Epithelial cell of esophagus (primary cell): ENCODE measurements around the gene SBK2.
"Not testable (repeated sequence)": the region's sequence is repeated elsewhere in the genome, so short reads cannot be mapped to it uniquely, and the experiment has no call there.

Experiments
- DNase-seq: peaks from one replicate; pipeline ENCODE4 v3.0.0; 2010; ENCODE audit warnings: low read depth
- H3K4me3 ChIP-seq: 2 replicates; pipeline ENCODE4 v1.5.1; 2011; ENCODE audit warnings: mild to moderate bottlenecking, low read length, control low read depth
- CTCF ChIP-seq: IDR thresholded peaks from 2 replicates; pipeline ENCODE4 v1.5.1; 2011; ENCODE audit warnings: low read depth, mild to moderate bottlenecking, low read length, control low read depth, inconsistent platforms; ENCODE audit not compliant: insufficient read depth; ENCODE audit errors: missing control alignments

The SBK2 gene

GRCh38 chr19:55535173-55535964 is 1.6 kb downstream of the SBK2 start:
- DNase-seq = no peak
- no peak overlapping the region for H3K4me3 ChIP-seq
- TF ChIP-seq CTCF = no peak

- H3K4me3 ChIP-seq = not testable (repeated sequence)
These were observed 2.7 kb downstream of the SBK2 start for GRCh38 chr19:55534280-55534679.

GRCh38 chr19:55530996-55531395 is 5.9 kb downstream of the SBK2 start:
- TF ChIP-seq CTCF = no peak
- no peak overlapping the region for H3K4me3 ChIP-seq
- DNase-seq = no peak

More at GRCh38 chr19:55534280-55534679, 2.7 kb downstream of the SBK2 start:
- DNase-seq = not testable (repeated sequence)

- no peak for TF ChIP-seq CTCF
- DNase-seq = no peak
- no peak overlapping the region for H3K4me3 ChIP-seq
These were observed 7.2 kb downstream of the SBK2 start for GRCh38 chr19:55529636-55530234.

- TF ChIP-seq CTCF = no peak
- DNase-seq = no peak
- no peak overlapping the region for H3K4me3 ChIP-seq
These were observed 8.7 kb downstream of the SBK2 start for GRCh38 chr19:55528030-55528803.

GRCh38 chr19:55527197-55528029 is 9.5 kb downstream of the SBK2 start:
- no peak overlapping the region for H3K4me3 ChIP-seq
- TF ChIP-seq CTCF = no peak
- no peak for DNase-seq
